OCI-LY1 (cell line): ENCODE measurements around the gene GDF9.

Experiments
- H2AFZ ChIP-seq: fragments of 200-600 bp; sonication (generic), shearing (Covaris generic); 2 replicates; pipeline ENCODE4 v1.6.0; 2014; ENCODE audit warnings: antibody characterized with exemption, mild to moderate bottlenecking, low read length
- H3F3A ChIP-seq: fragments of 200-600 bp; sonication (generic), shearing (Covaris generic); 2 replicates; pipeline ENCODE4 v1.6.0; 2014; ENCODE audit warnings: mild to moderate bottlenecking, antibody characterized with exemption, low read length, moderate library complexity; ENCODE audit not compliant: insufficient read depth
- H3K27ac ChIP-seq: fragments of 200-600 bp; sonication (generic); 2 replicates; pipeline ENCODE4 v1.5.1; 2014; ENCODE audit warnings: low read length, mixed run types, mild to moderate bottlenecking, low read depth; ENCODE audit not compliant: poor library complexity, severe bottlenecking
- H3K27me3 ChIP-seq: fragments of 200-600 bp; sonication (generic); 2 replicates; pipeline ENCODE4 v1.6.0; 2014; ENCODE audit warnings: antibody characterized with exemption, mild to moderate bottlenecking, low read length, moderate library complexity; ENCODE audit not compliant: insufficient read depth
- H3K36me3 ChIP-seq: fragments of 200-600 bp; sonication (generic); 2 replicates; pipeline ENCODE4 v1.6.1; 2014; ENCODE audit warnings: mild to moderate bottlenecking, antibody characterized with exemption, low read length, moderate library complexity, mixed read lengths; ENCODE audit not compliant: insufficient read depth
- H3K4me1 ChIP-seq: fragments of 200-600 bp; sonication (generic); 2 replicates; pipeline ENCODE4 v1.5.1; 2014; ENCODE audit warnings: mild to moderate bottlenecking, low read length, moderate library complexity; ENCODE audit not compliant: insufficient read depth, severe bottlenecking
- H3K4me2 ChIP-seq: fragments of 200-600 bp; sonication (generic), shearing (Covaris generic); 2 replicates; pipeline ENCODE4 v1.6.1; 2014; ENCODE audit warnings: low read length
- H3K4me3 ChIP-seq: fragments of 200-600 bp; sonication (generic); 2 replicates; pipeline ENCODE4 v1.5.1; 2014; ENCODE audit warnings: low read length, low read depth, mild to moderate bottlenecking, mixed read lengths; ENCODE audit not compliant: poor library complexity, severe bottlenecking
- H3K79me2 ChIP-seq: fragments of 200-600 bp; shearing (Covaris generic); 2 replicates; pipeline ENCODE4 v1.6.1; 2016; ENCODE audit warnings: mixed run types, low read length, mixed read lengths; ENCODE audit not compliant: insufficient read depth
- H3K9ac ChIP-seq: fragments of 200-600 bp; sonication (generic), shearing (Covaris generic); 2 replicates; pipeline ENCODE4 v1.6.1; 2014; ENCODE audit warnings: mild to moderate bottlenecking, low read length, mixed read lengths
- H3K9me2 ChIP-seq: fragments of 200-600 bp; sonication (generic), shearing (Covaris generic); 2 replicates; pipeline ENCODE4 v1.6.1; 2014; ENCODE audit warnings: low read depth, mild to moderate bottlenecking, low read length, mixed read lengths
- H3K9me3 ChIP-seq: fragments of 200-600 bp; shearing (Covaris generic); 2 replicates; pipeline ENCODE4 v1.6.1; 2014; ENCODE audit warnings: low read length, mixed read lengths
- H4K20me1 ChIP-seq: fragments of 200-600 bp; sonication (generic), shearing (Covaris generic); 2 replicates; pipeline ENCODE4 v1.6.0; 2016; ENCODE audit warnings: mild to moderate bottlenecking, low read length; ENCODE audit not compliant: insufficient read depth
- EZH2 ChIP-seq: fragments of 200-600 bp; sonication (generic), shearing (Covaris generic); IDR thresholded peaks from 2 replicates; pipeline ENCODE4 v1.8.0; 2017; ENCODE audit warnings: borderline replicate concordance, mixed run types, mild to moderate bottlenecking, antibody characterized with exemption, low read length, moderate library complexity, mixed read lengths
- TF ChIP-seq, protein P1 (sequence below): fragments of 200-600 bp; sonication (generic), shearing (Covaris generic); IDR thresholded peaks from 2 replicates; pipeline ENCODE4 v1.5.1; 2017; ENCODE audit warnings: mild to moderate bottlenecking, antibody characterized with exemption, low read length, moderate library complexity, mixed read lengths

GDF9 gene

GRCh38 chr5:132826424-132827082 is 39.7 kb downstream of the GDF9 start:
- Histone ChIP-seq H3K9me3 (no peaks in the 10 kb centered on the region), H3F3A (no peaks in the 10 kb centered on the region), H4K20me1 (no peaks in the 10 kb centered on the region), H3K4me3 (no peak overlapping the region), H3K79me2 (no peaks in the 10 kb centered on the region), H3K9ac (no peak overlapping the region), H3K4me2 (no peak overlapping the region), H3K36me3 (no peaks in the 10 kb centered on the region), H3K9me2 (no peaks in the 10 kb centered on the region), H2AFZ (no peak overlapping the region), H3K4me1 (peaks cover 5% of the 10 kb centered on the region), H3K27ac (no peak overlapping the region), H3K27me3 (0 out of 2 replicates have a peak, but pooled peaks cover 7% of the 10 kb centered on the region)
- TF ChIP-seq EZH2: no peak
- TF ChIP-seq, protein P1, sequence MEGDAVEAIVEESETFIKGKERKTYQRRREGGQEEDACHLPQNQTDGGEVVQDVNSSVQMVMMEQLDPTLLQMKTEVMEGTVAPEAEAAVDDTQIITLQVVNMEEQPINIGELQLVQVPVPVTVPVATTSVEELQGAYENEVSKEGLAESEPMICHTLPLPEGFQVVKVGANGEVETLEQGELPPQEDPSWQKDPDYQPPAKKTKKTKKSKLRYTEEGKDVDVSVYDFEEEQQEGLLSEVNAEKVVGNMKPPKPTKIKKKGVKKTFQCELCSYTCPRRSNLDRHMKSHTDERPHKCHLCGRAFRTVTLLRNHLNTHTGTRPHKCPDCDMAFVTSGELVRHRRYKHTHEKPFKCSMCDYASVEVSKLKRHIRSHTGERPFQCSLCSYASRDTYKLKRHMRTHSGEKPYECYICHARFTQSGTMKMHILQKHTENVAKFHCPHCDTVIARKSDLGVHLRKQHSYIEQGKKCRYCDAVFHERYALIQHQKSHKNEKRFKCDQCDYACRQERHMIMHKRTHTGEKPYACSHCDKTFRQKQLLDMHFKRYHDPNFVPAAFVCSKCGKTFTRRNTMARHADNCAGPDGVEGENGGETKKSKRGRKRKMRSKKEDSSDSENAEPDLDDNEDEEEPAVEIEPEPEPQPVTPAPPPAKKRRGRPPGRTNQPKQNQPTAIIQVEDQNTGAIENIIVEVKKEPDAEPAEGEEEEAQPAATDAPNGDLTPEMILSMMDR: no peak

GRCh38 chr5:132825834-132826391 is 40.4 kb downstream of the GDF9 start:
- no peak overlapping the region for H3K4me3 ChIP-seq
- H3F3A ChIP-seq: no peaks in the 10 kb centered on the region
- no peaks in the 10 kb centered on the region for H3K9me3 ChIP-seq
- no peaks in the 10 kb centered on the region for H3K79me2 ChIP-seq
- TF ChIP-seq, protein P1: no peak
- no peak for TF ChIP-seq EZH2
- no peaks in the 10 kb centered on the region for H3K9me2 ChIP-seq
- no peak overlapping the region for H2AFZ ChIP-seq
- no peaks in the 10 kb centered on the region for H3K36me3 ChIP-seq
- H3K27me3 ChIP-seq: 0 out of 2 replicates have a peak, but pooled peaks cover 7% of the 10 kb centered on the region
- H4K20me1 ChIP-seq: no peaks in the 10 kb centered on the region
- no peak overlapping the region for H3K27ac ChIP-seq
- 0 out of 2 replicates have a peak overlapping the region, but pooled peaks have one; percentile 40 for H3K4me2 ChIP-seq
- peaks cover 5% of the 10 kb centered on the region for H3K4me1 ChIP-seq
- H3K9ac ChIP-seq: no peak overlapping the region

DNA sequence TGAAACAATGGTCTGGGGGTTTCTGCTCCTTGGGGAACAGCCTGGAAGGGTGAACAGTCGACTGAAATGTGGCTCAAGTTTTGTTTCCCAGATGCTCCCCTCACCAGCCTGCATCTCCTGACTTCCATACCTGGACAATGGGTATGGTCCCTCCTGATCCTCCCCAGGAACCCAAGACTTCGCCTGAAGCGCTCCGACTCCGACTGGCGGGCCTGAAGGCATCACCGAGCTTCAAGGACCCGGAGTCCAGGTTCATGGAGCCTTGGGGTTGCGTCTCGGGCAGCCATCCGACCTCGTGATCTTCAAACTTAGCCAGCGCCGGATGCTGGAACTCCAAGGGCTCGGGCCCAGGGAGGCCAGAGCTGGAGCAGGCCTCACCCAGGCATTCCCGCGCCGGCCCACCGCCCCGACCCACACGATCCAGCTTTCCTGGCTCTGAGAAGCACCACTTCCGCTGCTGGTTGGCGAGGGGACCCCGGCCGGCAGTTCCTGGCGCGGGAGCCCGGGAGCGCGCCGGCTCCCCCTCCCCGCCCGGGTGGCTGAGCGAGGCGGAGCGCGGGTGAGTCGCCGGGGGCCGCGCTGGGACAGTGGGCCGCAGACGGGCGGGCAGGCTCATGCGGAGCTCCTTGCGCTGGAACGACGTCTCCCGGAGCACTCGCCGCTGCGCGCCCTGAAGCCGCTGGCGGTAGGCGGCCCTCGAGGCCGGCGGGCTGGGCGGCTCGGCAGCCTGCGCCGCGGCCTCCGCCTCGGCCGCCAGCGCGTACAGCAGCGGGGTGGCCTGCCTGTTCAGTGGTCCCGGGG is 41.0 kb downstream of the GDF9 start:
- H3K36me3 ChIP-seq: no peaks in the 10 kb centered on the region
- no peaks in the 10 kb centered on the region for H3K9me3 ChIP-seq
- H3K4me3 ChIP-seq: no peak overlapping the region
- H3F3A ChIP-seq: no peaks in the 10 kb centered on the region
- H3K4me2 ChIP-seq: peak overlapping the region; percentile 40; the same call in 1 of the 2 replicates
- H3K4me1 ChIP-seq: peaks cover 5% of the 10 kb centered on the region
- H3K27ac ChIP-seq: no peak overlapping the region
- H2AFZ ChIP-seq: no peak overlapping the region
- no peaks in the 10 kb centered on the region for H3K9me2 ChIP-seq
- no peaks in the 10 kb centered on the region for H4K20me1 ChIP-seq
- H3K79me2 ChIP-seq: no peaks in the 10 kb centered on the region
- H3K9ac ChIP-seq: no peak overlapping the region
- TF ChIP-seq EZH2: no peak
- 0 out of 2 replicates have a peak, but pooled peaks cover 7% of the 10 kb centered on the region for H3K27me3 ChIP-seq
